ENCODE measurements around the gene PID1. TPM values are rescaled to one million over a fixed set of nuclear protein-coding genes. Genes with fewer than 3 reads are reported as not detected.

PID1 gene
- total RNA-seq, 1 experiment from 2014 or later = 0.15 TPM

- ATAC-seq (no peak), DNase-seq (ENCODE audit: low read depth, low spot score) (no peak)
- Histone ChIP-seq H3K4me3 (replicated peaks in 1 of 2; ENCODE audit: low read depth in 1 of 2, low read length in 2 of 2) (no peak overlapping the region), H3K9me2 (ENCODE audit: insufficient read depth) (no peaks in the 10 kb centered on the region), H3K27me3 (ENCODE audit: insufficient read depth, low read length) (no peaks in the 10 kb centered on the region), H3K4me1 (ENCODE audit: control insufficient read depth in 1 of 2, insufficient read depth in 2 of 2, low read length in 2 of 2) (no peaks in the 10 kb centered on the region), H3K27ac (ENCODE audit: low read depth, low read length) (no peak overlapping the region), H4K20me1 (ENCODE audit: insufficient read depth) (no peaks in the 10 kb centered on the region), H3K4me2 (ENCODE audit: low read length) (no peak overlapping the region), H3K9ac (ENCODE audit: low read length) (no peak overlapping the region), H3K36me3 (ENCODE audit: control insufficient read depth in 1 of 2, insufficient read depth in 2 of 2, low read length in 2 of 2) (no peaks in the 10 kb centered on the region), H3K79me2 (ENCODE audit: insufficient read depth, low read length) (no peaks in the 10 kb centered on the region), H3K9me3 (ENCODE audit: control insufficient read depth in 1 of 2, insufficient read depth in 1 of 2, low read depth in 1 of 2, low read length in 2 of 2) (no peaks in the 10 kb centered on the region), H2AFZ (ENCODE audit: low read depth, low read length, poor library complexity, severe bottlenecking) (no peak overlapping the region)
- ChIA-PET RAD21 (ENCODE audit: low non-redundant PET in 1 of 2, low total read pairs in 2 of 2, uncharacterized antibody in 2 of 2, unreplicated experiment in 2 of 2) (no interaction called here), CTCF (no interaction called here), POLR2A (no interaction called here)
- no peak for TF ChIP-seq EGR1 (IDR thresholded peaks at IDR 0.05; ENCODE audit: low read depth)
- no peak for TF ChIP-seq MAX (IDR thresholded peaks at IDR 0.05)
- no peak for TF ChIP-seq CEBPB (IDR thresholded peaks at IDR 0.05; ENCODE audit: low read depth)
- TF ChIP-seq CBX3 (IDR thresholded peaks at IDR 0.05; ENCODE audit: low read depth) = no peak
- TF ChIP-seq RAD21 (IDR thresholded peaks at IDR 0.05; ENCODE audit: low read depth) = no peak
- no peak for TF ChIP-seq JUND (IDR thresholded peaks at IDR 0.05)
- no peak for TF ChIP-seq SRF (IDR thresholded peaks at IDR 0.05; ENCODE audit: low read depth)
- no peak for TF ChIP-seq CTCF (IDR thresholded peaks at IDR 0.05 in 2 of 3, conservative IDR thresholded peaks at IDR 0.05 in 1 of 3; ENCODE audit: borderline replicate concordance in 1 of 3, insufficient read depth in 1 of 3, low read depth in 2 of 3, low read length in 2 of 3)
- TF ChIP-seq EZH2phosphoT487 (IDR thresholded peaks at IDR 0.05; ENCODE audit: borderline replicate concordance) = no peak
- no peak for TF ChIP-seq TCF7L2 (IDR thresholded peaks at IDR 0.05; ENCODE audit: borderline replicate concordance, extremely low read depth, insufficient read depth, insufficient read length)
- no peak for TF ChIP-seq ZFX (IDR thresholded peaks at IDR 0.05)
- no peak for TF ChIP-seq YY1 (IDR thresholded peaks at IDR 0.05; ENCODE audit: extremely low read depth, insufficient replicate concordance, low read depth, low read length)
- TF ChIP-seq ATF3 (IDR thresholded peaks at IDR 0.05) = no peak
- no peak for TF ChIP-seq ZNF274 (IDR thresholded peaks at IDR 0.05; ENCODE audit: low read depth, low read length)
- no TSS peak for BruUV-seq (replicated peaks)
- intact Hi-C loops (cut with micrococcal nuclease) = no loop called here
Observed at GRCh38 chr2:229043681-229044080, 227.4 kb downstream of the PID1 start.

Measured in HCT116 (cell line).